Dendritic cell treated with granulocyte-macrophage colony-stimulating factor and Interleukin-4, amounts not matched to agents 40 ng/mL and 50 ng/mL, for 4 days (primary cell): ENCODE data around the gene FNDC4.
"Not testable (repeated sequence)": the region's sequence is repeated elsewhere in the genome, so short reads cannot be mapped to it uniquely, and the experiment has no call there.

ENCODE experiments used
- H3K27ac Mint-ChIP-seq: one replicate; pipeline ENCODE4 v1.8.0; 2022; ENCODE audit warnings: mild to moderate bottlenecking, mixed read lengths
- H3K27me3 Mint-ChIP-seq: one replicate; pipeline ENCODE4 v1.8.0; 2022; ENCODE audit warnings: mild to moderate bottlenecking, mixed read lengths
- H3K36me3 Mint-ChIP-seq: one replicate; pipeline ENCODE4 v1.8.0; 2022; ENCODE audit warnings: low read depth, mixed read lengths
- H3K4me1 Mint-ChIP-seq: one replicate; pipeline ENCODE4 v1.8.0; 2022; ENCODE audit warnings: low read depth, mixed read lengths
- H3K4me3 Mint-ChIP-seq: one replicate; pipeline ENCODE4 v1.8.0; 2022; ENCODE audit warnings: mild to moderate bottlenecking, moderate library complexity, mixed read lengths
- H3K9me3 Mint-ChIP-seq: one replicate; pipeline ENCODE4 v1.8.0; 2022; ENCODE audit warnings: mixed read lengths
- intact Hi-C: fragments of 100-400 bp; cut with micrococcal nuclease; formaldehyde crosslinking; loops from one replicate; pipeline ENCODE4 v1.15.0; 2022

Gene FNDC4, protein sequence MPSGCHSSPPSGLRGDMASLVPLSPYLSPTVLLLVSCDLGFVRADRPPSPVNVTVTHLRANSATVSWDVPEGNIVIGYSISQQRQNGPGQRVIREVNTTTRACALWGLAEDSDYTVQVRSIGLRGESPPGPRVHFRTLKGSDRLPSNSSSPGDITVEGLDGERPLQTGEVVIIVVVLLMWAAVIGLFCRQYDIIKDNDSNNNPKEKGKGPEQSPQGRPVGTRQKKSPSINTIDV

DNA sequence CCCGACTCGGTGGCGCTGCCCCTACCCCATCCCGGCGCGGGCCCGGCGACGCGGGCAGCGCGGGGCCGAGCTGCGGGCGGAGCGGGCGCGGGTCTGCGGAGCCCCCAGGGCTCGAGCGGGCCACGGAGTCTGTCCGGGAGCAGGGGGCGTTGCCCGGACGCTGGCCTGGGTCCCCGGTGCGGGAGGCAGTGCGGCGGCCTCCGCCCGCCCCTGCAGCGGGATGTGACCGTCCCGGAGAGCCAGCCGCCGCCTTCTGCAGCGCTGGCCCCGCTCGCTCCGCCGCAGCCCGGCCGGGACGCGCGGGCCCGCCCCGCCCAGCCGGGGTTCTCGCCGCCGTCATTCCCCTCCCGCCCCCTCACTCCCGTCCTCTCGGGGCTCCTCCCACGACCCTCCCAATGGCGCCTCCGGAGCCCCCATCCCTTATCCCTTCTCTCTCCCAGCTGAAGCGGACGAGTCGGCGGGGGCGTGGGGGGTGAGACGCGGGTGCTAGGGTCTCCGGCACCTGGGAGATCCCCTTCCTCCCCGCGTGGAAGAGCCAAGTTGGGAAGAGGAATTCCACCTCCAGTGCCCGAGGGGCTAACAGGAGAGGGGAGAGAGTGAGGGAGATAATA is at the start of gene FNDC4:
FNDC4 (minus strand) TSS at position 257 of the 611 bp plus-strand sequence. CDS start 521 bp downstream, outside the sequence.
- no peaks in the 10 kb centered on the region for H3K36me3 Mint-ChIP-seq
- intact Hi-C loops: no loop called here
- no peaks in the 10 kb centered on the region for H3K9me3 Mint-ChIP-seq
- peak within 1 kb of the TSS; percentile 74 for H3K4me3 Mint-ChIP-seq
- H3K4me1 Mint-ChIP-seq: peaks cover 53% of the 10 kb centered on the region
- H3K27ac Mint-ChIP-seq: no peak within 1 kb of the TSS
- H3K27me3 Mint-ChIP-seq: peaks cover 69% of the 10 kb centered on the region

DNA sequence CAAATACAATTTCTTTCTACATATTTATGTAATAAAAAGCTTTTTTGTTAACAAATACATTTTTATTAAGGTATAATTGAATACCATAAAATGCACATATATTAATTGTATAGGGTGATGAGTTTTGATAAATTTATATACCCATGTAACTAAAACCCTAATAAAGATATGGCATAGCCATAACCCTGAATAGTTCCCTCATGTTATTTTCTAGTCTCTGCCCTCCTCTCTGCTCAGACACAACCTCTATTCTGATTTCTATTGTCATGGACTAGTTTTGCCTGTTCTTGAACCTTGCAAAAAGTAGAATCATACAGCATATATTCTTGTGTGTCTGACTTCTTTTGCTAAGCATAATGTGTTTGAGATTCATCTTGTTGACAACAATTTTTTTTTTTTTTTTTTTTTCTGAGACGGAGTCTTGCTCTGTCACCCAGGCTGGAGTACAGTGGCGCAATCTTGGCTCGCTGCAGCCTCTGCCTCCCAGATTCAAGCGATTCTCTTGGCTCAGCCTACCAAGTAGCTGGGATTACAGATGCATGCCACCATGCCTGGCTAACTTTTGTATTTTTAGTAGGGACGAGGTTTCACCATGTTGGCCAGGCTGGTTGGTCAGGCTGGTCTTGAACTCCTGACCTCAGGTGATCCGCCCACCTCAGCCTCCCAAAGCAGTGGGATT is 49.3 kb upstream of the FNDC4 start:
- Mint-ChIP-seq H3K9me3 (no peaks in the 10 kb centered on the region), H3K27me3 (no peaks in the 10 kb centered on the region), H3K4me3 (no peak overlapping the region), H3K27ac (no peak overlapping the region), H3K4me1 (no peaks in the 10 kb centered on the region), H3K36me3 (no peaks in the 10 kb centered on the region)
- intact Hi-C loops: no loop called here

DNA sequence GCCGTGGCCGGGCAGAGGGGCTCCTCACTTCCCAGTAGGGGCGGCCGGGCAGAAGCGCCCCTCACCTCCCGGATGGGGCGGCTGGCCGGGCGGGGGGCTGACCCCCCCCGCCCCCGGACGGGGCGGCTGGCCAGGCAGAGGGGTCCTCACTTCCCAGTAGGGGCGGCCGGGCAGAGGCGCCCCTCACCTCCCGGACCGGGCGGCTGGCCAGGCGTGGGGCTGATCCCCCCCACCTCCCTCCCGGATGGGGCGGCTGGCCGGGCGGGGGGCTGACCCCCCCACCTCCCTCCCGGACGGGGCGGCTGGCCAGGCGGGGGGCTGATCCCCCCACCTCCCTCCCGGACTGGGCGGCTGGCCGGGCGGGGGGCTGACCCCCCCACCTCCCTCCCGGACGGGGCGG is 44.6 kb upstream of the FNDC4 start:
- intact Hi-C loops, H3K27me3 Mint-ChIP-seq, H3K36me3 Mint-ChIP-seq, H3K9me3 Mint-ChIP-seq, H3K27ac Mint-ChIP-seq, H3K4me3 Mint-ChIP-seq, H3K4me1 Mint-ChIP-seq: not testable (repeated sequence)

DNA sequence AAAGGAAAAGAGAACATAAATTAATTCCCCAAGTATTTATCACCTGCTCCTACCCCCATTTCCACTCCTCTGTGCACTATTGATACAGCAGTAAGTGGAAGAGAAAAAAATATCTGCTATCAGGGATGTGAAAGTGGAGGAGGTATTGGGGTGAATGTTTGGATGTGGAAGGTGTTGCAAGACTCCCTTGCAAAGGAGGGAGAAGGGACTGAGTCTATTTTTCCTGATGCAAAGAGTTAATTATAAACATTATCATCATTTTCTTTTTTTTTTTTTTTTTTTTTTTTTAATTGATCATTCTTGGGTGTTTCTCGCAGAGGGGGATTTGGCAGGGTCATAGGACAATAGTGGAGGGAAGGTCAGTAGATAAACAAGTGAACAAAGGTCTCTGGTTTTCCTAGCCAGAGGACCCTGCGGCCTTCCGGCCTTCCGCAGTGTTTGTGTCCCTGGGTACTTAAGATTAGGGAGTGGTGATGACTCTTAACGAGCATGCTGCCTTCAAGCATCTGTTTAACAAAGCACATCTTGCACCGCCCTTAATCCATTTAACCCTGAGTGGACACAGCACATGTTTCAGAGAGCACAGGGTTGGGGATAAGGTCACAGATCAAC is 43.9 kb upstream of the FNDC4 start:
- H3K36me3 Mint-ChIP-seq, H3K27ac Mint-ChIP-seq, H3K4me3 Mint-ChIP-seq, H3K27me3 Mint-ChIP-seq, H3K4me1 Mint-ChIP-seq, intact Hi-C loops, H3K9me3 Mint-ChIP-seq: not testable (repeated sequence)

DNA sequence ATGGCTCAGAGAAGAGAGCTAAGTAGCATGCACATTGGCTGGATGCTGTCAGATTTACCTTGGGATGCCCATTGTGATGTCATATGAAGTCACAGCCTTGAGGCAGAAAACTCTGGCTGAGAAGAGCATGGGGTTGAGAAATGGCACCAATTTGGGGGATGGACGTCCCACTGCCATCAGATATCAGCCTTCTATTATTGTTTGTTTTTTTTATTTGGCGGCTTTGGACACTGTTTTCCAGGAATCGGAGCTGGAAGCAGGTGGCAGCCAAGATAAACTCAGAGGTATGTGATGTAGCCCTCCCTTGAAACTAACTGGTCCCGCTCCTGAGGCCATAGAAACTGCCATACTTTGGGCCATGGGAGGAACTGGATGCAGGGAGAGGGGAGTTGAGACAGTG is 42.3 kb upstream of the FNDC4 start:
- Mint-ChIP-seq H3K4me3 (no peak overlapping the region), H3K9me3 (no peaks in the 10 kb centered on the region), H3K36me3 (no peaks in the 10 kb centered on the region), H3K27me3 (peaks cover 8% of the 10 kb centered on the region), H3K4me1 (no peaks in the 10 kb centered on the region), H3K27ac (no peak overlapping the region)
- intact Hi-C loops: no loop called here

DNA sequence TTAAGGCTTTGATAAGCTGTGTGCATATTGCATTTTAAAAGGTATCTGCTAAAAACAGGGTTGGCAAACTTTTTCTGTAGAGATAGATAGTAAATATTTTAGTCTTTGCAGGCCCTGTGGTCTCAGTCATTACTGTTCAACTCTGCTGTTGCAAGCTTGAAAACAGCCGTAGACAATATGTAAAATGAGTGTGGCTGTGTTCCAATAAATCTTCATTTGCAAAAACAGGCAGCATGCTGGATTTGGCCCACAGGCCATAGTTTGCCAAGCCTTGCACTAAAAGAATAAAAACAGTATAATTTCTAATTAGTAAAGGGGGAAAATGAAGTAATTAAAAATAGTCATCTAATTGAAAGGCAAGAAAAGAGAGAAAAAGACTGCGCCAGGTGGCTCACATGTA is 37.0 kb upstream of the FNDC4 start:
- H3K27me3 Mint-ChIP-seq: peaks cover 8% of the 10 kb centered on the region
- no peaks in the 10 kb centered on the region for H3K9me3 Mint-ChIP-seq
- H3K36me3 Mint-ChIP-seq: no peaks in the 10 kb centered on the region
- no peak overlapping the region for H3K27ac Mint-ChIP-seq
- H3K4me3 Mint-ChIP-seq: no peak overlapping the region
- no peaks in the 10 kb centered on the region for H3K4me1 Mint-ChIP-seq
- intact Hi-C loops: no loop called here

DNA sequence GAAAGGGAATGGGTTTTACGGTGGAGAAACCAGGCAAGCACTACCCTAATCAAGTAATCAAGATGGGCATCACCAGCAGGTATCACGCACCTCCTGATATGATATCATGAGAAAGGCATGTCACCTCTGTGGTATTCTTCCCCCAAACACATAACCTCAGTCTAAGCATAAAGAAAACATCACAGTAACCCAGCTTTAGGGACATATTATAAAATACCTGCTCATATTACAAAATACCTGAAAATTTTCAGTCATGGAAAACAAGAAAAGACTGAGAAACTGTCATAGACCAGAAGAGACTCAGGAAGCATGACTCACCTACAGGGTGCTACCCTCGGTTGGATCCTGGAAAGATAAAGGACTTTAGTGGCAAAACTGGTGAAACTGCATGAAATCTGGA is 32.2 kb upstream of the FNDC4 start:
- Mint-ChIP-seq H3K36me3 (no peaks in the 10 kb centered on the region), H3K27me3 (peaks cover 6% of the 10 kb centered on the region), H3K4me3 (no peak overlapping the region), H3K27ac (no peak overlapping the region), H3K4me1 (no peaks in the 10 kb centered on the region), H3K9me3 (no peaks in the 10 kb centered on the region)
- intact Hi-C loops: no loop called here

DNA sequence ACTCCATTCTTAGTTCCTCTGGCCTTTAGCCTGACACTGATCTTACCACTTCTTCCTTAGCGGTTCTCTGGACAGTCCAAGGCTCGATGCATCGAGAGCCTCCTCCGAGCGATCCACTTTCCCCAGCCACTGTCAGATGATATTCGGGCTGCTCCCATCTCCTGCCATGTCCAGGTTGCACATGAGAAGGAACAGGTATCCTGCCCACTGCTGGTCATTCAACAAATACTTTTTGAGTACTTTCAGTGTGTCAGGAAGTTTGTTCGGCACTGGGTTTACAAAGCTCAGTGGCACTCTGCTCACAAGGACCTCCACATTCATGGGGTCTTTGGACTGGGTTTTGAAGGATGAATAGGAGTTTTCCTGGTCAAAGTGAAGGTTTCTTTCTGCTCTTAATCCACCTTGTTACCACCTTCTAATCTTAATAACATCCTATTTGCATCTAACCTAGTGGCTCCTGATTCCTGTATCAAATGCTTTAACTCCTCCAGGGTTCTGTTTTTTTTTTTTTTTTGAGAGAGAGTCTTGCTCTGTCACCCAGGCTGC is 27.5 kb upstream of the FNDC4 start:
- Mint-ChIP-seq H3K9me3 (no peaks in the 10 kb centered on the region), H3K4me1 (no peaks in the 10 kb centered on the region), H3K4me3 (no peak overlapping the region), H3K27me3 (no peaks in the 10 kb centered on the region), H3K27ac (no peak overlapping the region), H3K36me3 (no peaks in the 10 kb centered on the region)
- intact Hi-C loops: no loop called here

DNA sequence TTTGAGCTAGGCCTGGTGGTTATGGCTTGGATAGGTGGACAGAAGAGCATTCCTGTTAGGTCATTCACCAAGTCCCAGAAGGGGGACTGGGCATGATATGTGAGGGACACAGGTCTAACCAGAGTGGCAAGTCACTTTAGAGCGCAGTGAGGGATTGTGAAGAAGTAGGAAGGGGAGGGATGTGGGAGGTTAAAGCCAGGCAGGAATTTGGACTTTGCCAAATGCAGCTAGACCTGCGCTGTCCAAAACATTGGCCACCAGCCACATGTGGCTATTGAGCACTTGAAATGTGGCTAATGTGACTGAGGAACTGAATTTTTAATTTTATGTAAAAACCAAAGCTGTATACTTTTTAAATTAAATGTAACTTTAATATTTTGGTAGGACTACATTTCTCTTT is 25.3 kb upstream of the FNDC4 start:
- H3K36me3 Mint-ChIP-seq: no peaks in the 10 kb centered on the region
- H3K4me3 Mint-ChIP-seq: no peak overlapping the region
- intact Hi-C loops: no loop called here
- no peak overlapping the region for H3K27ac Mint-ChIP-seq
- no peaks in the 10 kb centered on the region for H3K27me3 Mint-ChIP-seq
- H3K4me1 Mint-ChIP-seq: no peaks in the 10 kb centered on the region
- no peaks in the 10 kb centered on the region for H3K9me3 Mint-ChIP-seq

DNA sequence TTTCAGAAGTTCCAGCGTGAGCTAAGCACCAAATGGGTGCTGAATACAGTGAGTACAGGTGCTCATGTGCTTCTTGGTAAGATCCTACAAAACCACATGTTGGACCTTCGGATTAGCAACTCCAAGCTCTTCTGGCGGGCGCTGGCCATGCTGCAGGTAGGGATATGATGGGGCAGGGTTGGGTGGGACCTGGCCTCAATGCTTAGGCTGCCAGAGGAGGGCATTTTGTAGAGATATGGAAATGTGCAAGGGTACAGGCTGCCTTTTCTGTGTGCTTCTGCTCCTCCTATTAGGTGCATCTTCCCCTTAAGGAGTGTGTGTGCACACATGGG is 23.7 kb upstream of the FNDC4 start:
- Mint-ChIP-seq H3K9me3 (no peaks in the 10 kb centered on the region), H3K4me1 (no peaks in the 10 kb centered on the region), H3K36me3 (no peaks in the 10 kb centered on the region), H3K27me3 (peaks cover 2% of the 10 kb centered on the region), H3K27ac (no peak overlapping the region), H3K4me3 (no peak overlapping the region)
- intact Hi-C loops: no loop called here

DNA sequence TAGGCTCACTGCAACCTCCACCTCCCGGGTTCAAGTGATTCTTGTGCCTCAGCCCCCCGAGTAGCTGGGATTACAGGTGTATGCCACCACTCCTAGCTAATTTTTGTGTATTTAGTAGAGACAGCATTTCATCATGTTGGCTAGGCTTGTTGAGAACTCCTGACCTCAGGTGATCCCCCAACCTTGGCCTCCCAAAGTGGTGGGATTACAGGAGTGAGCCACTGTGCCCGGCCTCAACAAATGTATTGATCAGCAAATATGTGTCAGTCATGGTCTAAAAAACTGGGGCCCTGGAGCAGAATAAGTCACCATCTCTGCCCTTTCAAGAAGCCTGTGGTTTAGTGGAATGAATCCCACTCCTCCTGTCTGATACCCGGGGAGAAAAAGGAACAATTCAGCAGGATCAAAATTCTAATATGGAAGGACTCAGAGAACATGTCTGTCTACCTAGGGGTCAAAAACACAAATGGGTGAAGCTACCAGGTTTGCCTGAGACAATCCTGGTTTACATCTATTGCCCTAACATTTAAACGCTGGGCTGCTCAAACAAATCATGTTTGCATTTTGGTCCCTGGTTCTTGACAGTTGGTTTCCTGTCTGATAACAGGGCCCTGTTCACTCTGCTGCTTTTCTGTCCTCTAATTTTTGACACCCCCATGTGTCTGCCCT is 23.2 kb upstream of the FNDC4 start:
- Mint-ChIP-seq H3K36me3 (no peaks in the 10 kb centered on the region), H3K4me3 (no peak overlapping the region), H3K4me1 (no peaks in the 10 kb centered on the region), H3K27ac (no peak overlapping the region), H3K9me3 (no peaks in the 10 kb centered on the region), H3K27me3 (peaks cover 2% of the 10 kb centered on the region)
- intact Hi-C loops: no loop called here

DNA sequence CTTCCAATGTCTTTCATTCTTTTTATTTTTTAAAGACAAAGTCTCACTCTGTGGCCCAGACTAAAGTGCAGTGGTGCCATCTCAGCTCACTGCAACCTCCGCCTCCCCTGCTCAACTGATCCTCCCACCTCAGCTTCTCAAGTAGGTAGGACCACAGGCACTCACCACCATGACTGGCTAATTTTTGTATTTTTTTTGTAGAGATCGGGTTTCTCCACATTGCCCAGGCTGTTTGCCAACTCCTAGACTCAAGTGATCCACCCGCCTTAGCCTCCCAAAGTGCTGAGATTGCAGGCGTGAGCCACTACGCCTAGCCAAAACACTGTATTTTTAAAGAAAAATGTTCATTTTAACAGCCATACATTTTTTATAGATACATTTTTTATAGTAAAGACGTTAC is 14.3 kb upstream of the FNDC4 start:
- no peaks in the 10 kb centered on the region for H3K9me3 Mint-ChIP-seq
- peaks cover 21% of the 10 kb centered on the region for H3K27me3 Mint-ChIP-seq
- intact Hi-C loops: no loop called here
- H3K36me3 Mint-ChIP-seq: no peaks in the 10 kb centered on the region
- H3K27ac Mint-ChIP-seq: no peak overlapping the region
- peaks cover 5% of the 10 kb centered on the region for H3K4me1 Mint-ChIP-seq
- no peak overlapping the region for H3K4me3 Mint-ChIP-seq

DNA sequence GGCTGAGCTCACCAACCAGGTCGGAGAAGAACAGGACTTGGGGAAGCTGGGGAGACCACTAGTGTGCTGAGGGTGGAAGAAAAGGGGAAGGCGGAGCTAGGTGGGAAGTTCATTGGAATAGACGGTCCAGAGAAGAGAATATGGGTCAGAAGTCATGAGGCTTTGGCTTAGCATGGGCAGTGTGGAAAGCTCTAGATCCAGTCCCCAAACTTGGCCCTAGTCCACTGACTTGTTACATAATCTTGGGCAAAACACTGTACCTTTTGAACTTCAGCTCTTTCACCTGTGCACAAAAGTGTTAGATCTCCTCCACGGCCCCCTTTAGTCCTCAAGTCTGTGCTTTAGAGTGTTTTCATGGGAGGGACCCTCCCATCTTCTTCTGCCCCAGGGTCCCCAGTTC is 12.3 kb upstream of the FNDC4 start:
- H3K9me3 Mint-ChIP-seq: no peaks in the 10 kb centered on the region
- no peaks in the 10 kb centered on the region for H3K36me3 Mint-ChIP-seq
- H3K27ac Mint-ChIP-seq: no peak overlapping the region
- peaks cover 15% of the 10 kb centered on the region for H3K27me3 Mint-ChIP-seq
- intact Hi-C loops: no loop called here
- peaks cover 5% of the 10 kb centered on the region for H3K4me1 Mint-ChIP-seq
- no peak overlapping the region for H3K4me3 Mint-ChIP-seq

DNA sequence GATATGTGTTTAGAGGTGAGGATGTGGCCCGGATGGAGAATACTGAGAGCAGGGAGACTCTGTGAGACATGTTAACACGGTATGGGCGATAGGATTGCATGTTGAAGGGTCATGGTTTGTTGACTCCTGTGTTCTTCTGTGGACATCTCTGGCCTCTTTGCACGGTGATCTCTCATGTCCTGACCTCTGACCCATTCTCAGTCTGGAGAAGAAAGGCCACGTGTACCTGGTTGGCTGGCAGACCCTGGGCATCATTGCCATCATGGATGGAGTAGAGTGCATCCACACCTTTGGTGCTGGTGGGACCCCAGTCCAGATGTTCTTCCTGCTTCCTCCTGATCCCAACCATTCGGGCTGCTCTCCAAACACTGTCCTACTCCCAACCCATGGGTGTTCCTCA is 11.6 kb upstream of the FNDC4 start:
- peaks cover 9% of the 10 kb centered on the region for H3K27me3 Mint-ChIP-seq
- no peaks in the 10 kb centered on the region for H3K36me3 Mint-ChIP-seq
- no peak overlapping the region for H3K27ac Mint-ChIP-seq
- no peaks in the 10 kb centered on the region for H3K9me3 Mint-ChIP-seq
- H3K4me3 Mint-ChIP-seq: no peak overlapping the region
- intact Hi-C loops: no loop called here
- peaks cover 5% of the 10 kb centered on the region for H3K4me1 Mint-ChIP-seq
